T-helper 2 cell treated with Interferon-gamma antibody and Interleukin-4, amounts not matched to agents 100 ng/mL and 5 ng/mL, for 36 hours (primary cell): ENCODE data around the gene TNFAIP2. TPM values are rescaled to one million over a fixed set of nuclear protein-coding genes. Genes with fewer than 3 reads are reported as not detected.
"Not testable (repeated sequence)": the region's sequence is repeated elsewhere in the genome, so short reads cannot be mapped to it uniquely, and the experiment has no call there.

Experiments
- intact Hi-C: fragments of 100-400 bp; cut with micrococcal nuclease; formaldehyde crosslinking; loops from one replicate; pipeline ENCODE4 v1.15.1; 2023
- total RNA-seq: library from RNA; stranded (reverse); gene quantifications from 2 replicates; pipeline ENCODE4 v1.2.3, GENCODE V29; 2022

The TNFAIP2 gene
- total RNA-seq, 1 donor from 2014 or later: 0.14 TPM

GRCh38 chr14:103105580-103106150 lies 17.6 kb upstream of the TNFAIP2 start:
- intact Hi-C loops: loop anchor here (1.0 to 10.0 kb wide), 2 partner anchors 79 to 187 kb away; no protein-coding TSS in a partner anchor

DNA sequence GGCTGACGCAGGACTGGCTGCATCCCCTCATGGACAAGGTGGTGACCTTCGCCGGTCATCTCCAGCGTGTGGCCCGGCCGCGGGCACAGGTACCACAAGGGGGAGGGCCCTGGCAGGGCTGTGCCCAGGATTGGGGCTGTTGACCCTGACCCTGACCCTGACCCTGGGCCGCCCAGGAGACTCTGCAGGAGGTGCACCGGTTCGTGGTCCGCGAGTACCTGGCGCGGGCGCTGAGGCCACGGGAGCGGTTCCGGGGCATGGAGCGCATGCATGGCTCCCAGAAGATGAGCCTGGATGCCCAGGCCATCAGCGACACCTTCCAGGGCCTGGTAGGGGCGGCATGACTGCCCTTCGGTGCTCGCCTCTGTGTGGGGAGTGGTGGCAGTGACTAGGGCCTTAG lies 15.8 kb upstream of the TNFAIP2 start:
- intact Hi-C loops: loop anchor here (10.0 kb wide), 1 partner anchor 77 kb away; no protein-coding TSS in a partner anchor

DNA sequence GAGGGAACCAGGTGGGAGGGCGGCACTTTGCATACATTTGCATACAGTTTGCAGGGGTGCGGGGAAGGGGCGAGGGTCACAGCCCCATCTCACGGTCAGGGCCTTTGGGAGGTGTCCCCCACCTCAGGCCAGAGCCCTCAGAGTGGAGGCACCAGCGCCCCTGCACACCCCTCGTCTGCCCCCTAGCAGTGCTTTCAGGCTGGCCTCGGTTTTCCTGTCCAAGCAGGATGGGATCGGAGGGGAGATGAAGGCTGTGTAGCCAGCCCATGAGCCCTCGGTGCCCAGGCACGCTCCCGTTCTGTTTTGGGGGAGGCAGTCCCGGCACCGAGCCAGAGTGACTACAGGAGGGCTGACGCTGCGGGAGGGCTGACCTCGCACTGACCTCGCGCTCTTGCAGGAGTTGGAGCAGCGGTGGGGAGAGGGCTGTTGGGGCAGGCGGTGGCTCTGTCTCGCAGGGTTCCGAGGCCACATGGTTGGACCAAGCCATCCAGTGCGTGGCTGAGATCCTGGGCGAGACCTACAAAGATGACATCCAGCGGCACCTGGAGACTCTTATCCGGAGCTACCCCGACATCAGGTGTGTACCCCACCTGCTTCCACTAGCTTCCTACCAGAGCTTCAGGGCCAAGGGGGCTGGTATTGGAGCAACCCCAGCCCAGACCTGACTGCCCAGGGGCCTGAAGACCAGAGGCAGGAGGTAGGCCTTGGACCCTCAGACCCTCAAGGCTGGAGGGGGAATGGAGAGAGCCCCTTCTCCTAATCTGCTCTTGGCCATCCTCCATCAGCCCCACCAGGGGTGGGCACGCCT lies 15.1 kb upstream of the TNFAIP2 start:
- intact Hi-C loops: loop anchor here (10.0 kb wide), 1 partner anchor 77 kb away; no protein-coding TSS in a partner anchor

- intact Hi-C loops: loop anchor here (10.0 kb wide), 1 partner anchor 76 kb away; no protein-coding TSS in a partner anchor
Measured at GRCh38 chr14:103108749-103109207, 14.5 kb upstream of the TNFAIP2 start.

- intact Hi-C loops: loop anchor here (10.0 kb wide), 1 partner anchor 75 kb away; no protein-coding TSS in a partner anchor
Measured at GRCh38 chr14:103109535-103110441, 13.5 kb upstream of the TNFAIP2 start.

DNA sequence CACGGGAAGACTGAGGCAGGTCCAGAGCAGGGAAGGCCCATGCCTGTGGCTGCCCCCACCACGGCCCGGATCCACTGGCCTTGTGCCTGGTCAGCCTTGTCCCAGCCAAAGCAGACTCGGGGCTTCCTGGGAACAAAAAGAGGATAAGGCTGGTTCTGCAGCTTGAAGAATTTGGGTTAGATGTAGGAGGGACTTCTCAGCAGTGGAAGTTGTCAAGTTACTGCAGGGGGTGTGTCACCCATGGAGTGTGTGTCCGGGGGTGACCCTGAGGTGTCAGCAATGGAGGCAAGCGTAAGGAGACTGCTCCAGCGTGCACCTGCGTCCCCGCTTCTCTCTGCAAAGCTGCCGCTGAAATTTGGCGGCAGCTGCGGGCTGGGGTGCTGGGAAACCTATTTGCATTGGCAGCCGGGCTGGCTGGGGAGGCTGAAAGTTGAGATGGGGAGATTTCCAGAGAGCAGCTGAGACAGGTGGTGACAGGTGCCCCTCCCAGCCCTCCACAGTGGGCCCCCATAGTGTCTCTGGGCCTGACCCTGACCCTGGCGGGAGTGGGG lies 12.5 kb upstream of the TNFAIP2 start:
- intact Hi-C loops: no loop called here

GRCh38 chr14:103111232-103111868 lies 11.9 kb upstream of the TNFAIP2 start:
- intact Hi-C loops: no loop called here

DNA sequence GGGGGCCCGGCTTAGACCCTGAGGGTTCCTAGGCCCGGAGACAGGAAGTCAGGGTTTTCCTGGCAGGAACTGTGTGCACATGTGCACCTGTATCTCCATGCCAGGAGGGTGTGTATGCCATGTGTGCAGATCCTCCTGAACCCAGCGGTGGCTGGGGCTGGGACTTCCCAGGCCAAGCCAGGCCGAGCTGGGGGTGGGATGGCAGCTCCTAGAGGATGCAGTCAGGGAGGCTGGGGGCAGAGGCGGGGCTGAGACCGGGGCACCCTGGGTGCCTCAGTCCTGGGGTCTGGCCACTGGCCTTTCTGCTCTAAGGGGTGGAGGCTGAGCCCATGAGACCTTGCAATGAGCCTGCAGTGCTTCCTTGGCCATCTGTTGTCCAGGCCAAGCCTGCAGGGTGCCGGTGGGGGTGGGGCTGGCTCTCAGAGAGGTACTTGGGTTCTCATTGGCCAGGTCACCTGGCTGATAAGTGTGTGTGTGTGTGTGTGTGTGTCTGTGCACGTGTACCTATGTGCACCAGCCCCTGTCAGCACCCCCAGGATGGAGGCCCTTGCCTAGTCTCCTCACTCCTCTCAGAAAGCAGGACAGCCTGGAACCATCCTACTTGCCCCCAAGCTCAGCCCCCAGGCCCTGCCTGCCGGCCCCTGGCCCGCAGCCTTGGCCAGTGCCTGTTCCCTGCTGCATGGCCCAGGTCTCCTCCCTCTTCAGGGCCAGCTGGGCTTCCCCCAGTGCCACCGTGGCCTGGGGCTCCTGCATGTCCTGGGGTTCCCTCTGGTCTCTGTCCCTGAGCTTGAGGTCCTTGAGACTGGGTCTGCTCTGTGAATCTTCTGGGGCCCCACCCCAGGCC lies 10.6 kb upstream of the TNFAIP2 start:
- intact Hi-C loops: no loop called here

- intact Hi-C loops: no loop called here
Measured at GRCh38 chr14:103113303-103113702, 10.0 kb upstream of the TNFAIP2 start.

DNA sequence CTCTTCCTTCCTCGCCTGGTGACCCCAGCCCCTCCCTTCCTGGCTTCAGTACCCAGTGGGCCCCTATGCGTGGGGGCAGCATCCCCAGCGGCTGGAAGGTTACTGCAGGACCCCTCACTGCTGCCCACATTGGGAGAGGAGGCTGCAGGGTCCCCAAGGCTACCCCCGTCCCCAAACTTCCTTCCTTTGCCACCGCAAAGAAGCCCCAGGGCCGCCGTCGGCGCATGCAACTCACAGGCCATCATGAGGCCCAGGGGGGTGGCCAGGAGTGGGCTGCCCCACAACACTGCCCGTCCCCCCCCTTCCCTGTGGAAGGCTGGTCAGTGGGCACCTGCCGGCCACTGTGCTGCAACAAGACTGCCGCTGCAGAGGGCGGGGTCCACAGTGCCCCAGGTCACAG lies 9.5 kb upstream of the TNFAIP2 start:
- intact Hi-C loops: no loop called here

GRCh38 chr14:103115086-103115679 lies 8.1 kb upstream of the TNFAIP2 start:
- intact Hi-C loops: not testable (repeated sequence)

- intact Hi-C loops: no loop called here
Measured at GRCh38 chr14:103115845-103116572, 7.3 kb upstream of the TNFAIP2 start.

GRCh38 chr14:103116636-103117035 lies 6.6 kb upstream of the TNFAIP2 start:
- intact Hi-C loops: no loop called here

- intact Hi-C loops: not testable (repeated sequence)
Measured at GRCh38 chr14:103117499-103117898, 5.8 kb upstream of the TNFAIP2 start.

DNA sequence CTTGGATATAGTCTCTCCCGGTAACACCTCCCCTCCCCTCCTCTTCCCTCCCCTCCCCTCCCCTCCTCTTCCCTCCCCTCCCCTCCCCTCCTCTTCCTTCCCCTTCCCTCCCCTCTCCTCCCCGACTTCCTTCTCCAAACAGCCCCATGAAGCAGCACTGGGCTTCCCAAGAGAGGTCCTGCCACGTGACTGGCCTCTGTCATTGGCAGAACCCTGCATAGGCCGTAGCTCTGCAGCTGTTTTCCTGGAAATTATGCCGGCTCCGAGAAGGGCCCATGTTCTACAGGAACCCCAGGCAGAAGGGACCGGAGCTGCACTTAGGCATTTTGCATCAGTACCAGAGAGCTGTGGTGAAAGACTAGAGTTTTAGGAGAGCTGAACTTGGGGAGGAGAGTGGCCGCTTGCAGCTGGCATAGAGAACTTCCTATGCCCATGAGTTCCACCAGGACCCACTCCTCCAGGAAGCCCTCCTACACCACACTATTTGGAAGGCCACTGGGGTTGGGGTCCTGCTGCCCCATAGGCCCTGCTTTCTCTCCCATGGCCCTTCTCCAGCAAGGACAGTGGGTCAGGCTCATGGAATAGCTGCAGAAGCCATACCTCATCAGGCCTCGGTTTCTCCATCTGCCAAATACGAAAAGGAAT lies 5.1 kb upstream of the TNFAIP2 start:
- intact Hi-C loops: no loop called here

DNA sequence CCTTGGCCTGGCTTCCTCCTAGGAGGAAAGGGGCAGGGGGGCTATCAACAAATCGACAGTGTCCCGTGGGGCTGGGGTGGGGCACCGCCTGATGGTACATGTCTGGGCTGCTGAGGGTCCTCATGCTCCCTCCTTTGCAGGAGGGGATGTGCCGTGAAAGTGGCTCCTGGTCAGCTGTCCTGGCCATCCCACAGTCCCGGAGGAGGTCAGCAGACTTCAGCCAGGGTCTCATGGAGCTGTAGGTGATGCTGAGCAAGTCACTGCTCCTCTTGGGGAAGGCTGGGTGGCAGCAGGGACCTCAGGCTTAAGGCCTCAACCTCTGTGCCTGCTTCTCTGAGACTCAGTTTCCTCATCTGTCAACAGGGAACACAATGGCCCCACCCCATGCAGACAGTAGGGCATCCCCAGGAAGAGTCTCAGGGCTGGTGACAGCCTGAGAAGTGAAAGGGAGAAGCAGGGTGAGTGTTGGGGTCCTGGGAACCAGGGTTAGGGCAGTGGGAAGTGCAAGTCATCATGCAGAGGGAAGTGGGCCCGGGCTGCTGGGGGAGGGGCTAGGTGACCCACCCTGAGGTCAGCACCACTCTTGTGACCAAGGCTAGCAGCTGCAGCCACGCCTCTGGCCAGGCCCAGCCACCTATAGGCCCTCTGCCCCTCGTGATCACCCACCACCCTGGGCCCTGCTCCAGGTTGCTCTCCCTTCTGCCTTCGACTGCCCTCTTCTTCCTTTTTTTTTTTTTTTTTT lies 4.4 kb upstream of the TNFAIP2 start:
- intact Hi-C loops: no loop called here

GRCh38 chr14:103119527-103119926 lies 3.7 kb upstream of the TNFAIP2 start:
- intact Hi-C loops: not testable (repeated sequence)
